ENCODE measurements around the gene CRYBG3.

CRYBG3 gene

DNA sequence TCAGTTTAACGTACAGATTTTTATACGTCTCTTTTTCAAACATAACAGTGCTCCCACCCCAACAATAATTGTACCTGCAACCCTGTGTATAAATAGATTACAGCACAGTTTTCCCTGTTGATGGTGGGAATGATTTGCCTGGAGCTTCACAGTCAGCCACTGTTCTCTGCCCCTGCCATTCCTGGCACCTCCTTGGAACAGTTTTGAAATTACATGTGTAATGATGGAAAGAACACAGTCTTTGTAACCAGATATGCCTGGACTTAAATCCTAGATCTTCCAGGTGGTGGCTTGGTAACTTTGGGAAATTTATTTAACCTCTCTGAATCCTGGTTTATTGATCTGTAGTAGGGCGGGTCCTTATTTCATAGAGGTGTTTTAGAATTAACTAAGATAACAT lies 27.0 kb downstream of the CRYBG3 start:
- TF ChIP-seq TEAD4 (IDR thresholded peaks at IDR 0.05) (no peak), CEBPB (IDR thresholded peaks at IDR 0.05) (no peak), ZBTB7A (IDR thresholded peaks at IDR 0.05; ENCODE audit: low read depth) (no peak), CREB1 (IDR thresholded peaks at IDR 0.05; ENCODE audit: low read depth) (no peak), RAD21 (IDR thresholded peaks at IDR 0.05; ENCODE audit: low read depth) (no peak), NFIC (IDR thresholded peaks at IDR 0.05) (no peak), TCF12 (IDR thresholded peaks at IDR 0.05; ENCODE audit: low read depth) (no peak), FOXM1 (IDR thresholded peaks at IDR 0.05; ENCODE audit: borderline replicate concordance, low read depth) (no peak), EGR1 (IDR thresholded peaks at IDR 0.05) (no peak), EP300 (IDR thresholded peaks at IDR 0.05; ENCODE audit: borderline replicate concordance) (no peak), YY1 (IDR thresholded peaks at IDR 0.05; ENCODE audit: low read depth) (no peak), TAF1 (IDR thresholded peaks at IDR 0.05; ENCODE audit: low read depth) (no peak)
- TF ChIP-seq, protein P1, sequence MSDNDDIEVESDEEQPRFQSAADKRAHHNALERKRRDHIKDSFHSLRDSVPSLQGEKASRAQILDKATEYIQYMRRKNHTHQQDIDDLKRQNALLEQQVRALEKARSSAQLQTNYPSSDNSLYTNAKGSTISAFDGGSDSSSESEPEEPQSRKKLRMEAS (IDR thresholded peaks at IDR 0.05) = no peak
- TF ChIP-seq, protein P2, sequence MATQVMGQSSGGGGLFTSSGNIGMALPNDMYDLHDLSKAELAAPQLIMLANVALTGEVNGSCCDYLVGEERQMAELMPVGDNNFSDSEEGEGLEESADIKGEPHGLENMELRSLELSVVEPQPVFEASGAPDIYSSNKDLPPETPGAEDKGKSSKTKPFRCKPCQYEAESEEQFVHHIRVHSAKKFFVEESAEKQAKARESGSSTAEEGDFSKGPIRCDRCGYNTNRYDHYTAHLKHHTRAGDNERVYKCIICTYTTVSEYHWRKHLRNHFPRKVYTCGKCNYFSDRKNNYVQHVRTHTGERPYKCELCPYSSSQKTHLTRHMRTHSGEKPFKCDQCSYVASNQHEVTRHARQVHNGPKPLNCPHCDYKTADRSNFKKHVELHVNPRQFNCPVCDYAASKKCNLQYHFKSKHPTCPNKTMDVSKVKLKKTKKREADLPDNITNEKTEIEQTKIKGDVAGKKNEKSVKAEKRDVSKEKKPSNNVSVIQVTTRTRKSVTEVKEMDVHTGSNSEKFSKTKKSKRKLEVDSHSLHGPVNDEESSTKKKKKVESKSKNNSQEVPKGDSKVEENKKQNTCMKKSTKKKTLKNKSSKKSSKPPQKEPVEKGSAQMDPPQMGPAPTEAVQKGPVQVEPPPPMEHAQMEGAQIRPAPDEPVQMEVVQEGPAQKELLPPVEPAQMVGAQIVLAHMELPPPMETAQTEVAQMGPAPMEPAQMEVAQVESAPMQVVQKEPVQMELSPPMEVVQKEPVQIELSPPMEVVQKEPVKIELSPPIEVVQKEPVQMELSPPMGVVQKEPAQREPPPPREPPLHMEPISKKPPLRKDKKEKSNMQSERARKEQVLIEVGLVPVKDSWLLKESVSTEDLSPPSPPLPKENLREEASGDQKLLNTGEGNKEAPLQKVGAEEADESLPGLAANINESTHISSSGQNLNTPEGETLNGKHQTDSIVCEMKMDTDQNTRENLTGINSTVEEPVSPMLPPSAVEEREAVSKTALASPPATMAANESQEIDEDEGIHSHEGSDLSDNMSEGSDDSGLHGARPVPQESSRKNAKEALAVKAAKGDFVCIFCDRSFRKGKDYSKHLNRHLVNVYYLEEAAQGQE (IDR thresholded peaks at IDR 0.05; ENCODE audit: low read depth) = no peak
- TF ChIP-seq, protein P3, sequence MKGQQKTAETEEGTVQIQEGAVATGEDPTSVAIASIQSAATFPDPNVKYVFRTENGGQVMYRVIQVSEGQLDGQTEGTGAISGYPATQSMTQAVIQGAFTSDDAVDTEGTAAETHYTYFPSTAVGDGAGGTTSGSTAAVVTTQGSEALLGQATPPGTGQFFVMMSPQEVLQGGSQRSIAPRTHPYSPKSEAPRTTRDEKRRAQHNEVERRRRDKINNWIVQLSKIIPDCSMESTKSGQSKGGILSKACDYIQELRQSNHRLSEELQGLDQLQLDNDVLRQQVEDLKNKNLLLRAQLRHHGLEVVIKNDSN (IDR thresholded peaks at IDR 0.05) = no peak

DNA sequence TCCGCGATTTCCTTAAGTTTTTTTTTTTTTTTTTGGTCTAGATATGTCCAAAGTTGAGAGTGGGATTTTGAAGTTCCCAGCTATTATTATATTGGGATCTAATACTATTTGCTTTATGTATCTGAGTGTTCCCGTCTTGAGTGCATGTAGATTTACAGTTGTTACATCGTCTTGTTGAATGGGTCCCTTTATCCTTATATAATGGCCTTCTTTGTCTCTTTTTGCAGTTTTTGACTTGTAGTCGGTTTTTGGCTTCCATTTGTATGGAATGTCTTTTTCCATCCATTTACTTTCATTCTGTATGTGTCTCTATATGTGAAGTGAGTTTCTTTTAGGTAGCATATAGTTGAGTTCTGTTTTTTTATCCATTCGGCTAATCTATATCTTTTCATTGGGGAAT lies 35.6 kb downstream of the CRYBG3 start:
- no peak for TF ChIP-seq FOXM1 (IDR thresholded peaks at IDR 0.05; ENCODE audit: borderline replicate concordance, low read depth)
- TF ChIP-seq, protein P1 (IDR thresholded peaks at IDR 0.05) = no peak
- TF ChIP-seq YY1 (IDR thresholded peaks at IDR 0.05; ENCODE audit: low read depth) = no peak
- TF ChIP-seq EP300 (IDR thresholded peaks at IDR 0.05; ENCODE audit: borderline replicate concordance) = no peak
- TF ChIP-seq CREB1 (IDR thresholded peaks at IDR 0.05; ENCODE audit: low read depth) = no peak
- TF ChIP-seq TAF1 (IDR thresholded peaks at IDR 0.05; ENCODE audit: low read depth) = no peak
- TF ChIP-seq, protein P2 (IDR thresholded peaks at IDR 0.05; ENCODE audit: low read depth) = no peak
- no peak for TF ChIP-seq CEBPB (IDR thresholded peaks at IDR 0.05)
- no peak for TF ChIP-seq TCF12 (IDR thresholded peaks at IDR 0.05; ENCODE audit: low read depth)
- no peak for TF ChIP-seq EGR1 (IDR thresholded peaks at IDR 0.05)
- TF ChIP-seq RAD21 (IDR thresholded peaks at IDR 0.05; ENCODE audit: low read depth) = no peak
- TF ChIP-seq TEAD4 (IDR thresholded peaks at IDR 0.05) = no peak
- no peak for TF ChIP-seq ZBTB7A (IDR thresholded peaks at IDR 0.05; ENCODE audit: low read depth)
- TF ChIP-seq, protein P3 (IDR thresholded peaks at IDR 0.05) = no peak
- TF ChIP-seq NFIC (IDR thresholded peaks at IDR 0.05) = no peak

DNA sequence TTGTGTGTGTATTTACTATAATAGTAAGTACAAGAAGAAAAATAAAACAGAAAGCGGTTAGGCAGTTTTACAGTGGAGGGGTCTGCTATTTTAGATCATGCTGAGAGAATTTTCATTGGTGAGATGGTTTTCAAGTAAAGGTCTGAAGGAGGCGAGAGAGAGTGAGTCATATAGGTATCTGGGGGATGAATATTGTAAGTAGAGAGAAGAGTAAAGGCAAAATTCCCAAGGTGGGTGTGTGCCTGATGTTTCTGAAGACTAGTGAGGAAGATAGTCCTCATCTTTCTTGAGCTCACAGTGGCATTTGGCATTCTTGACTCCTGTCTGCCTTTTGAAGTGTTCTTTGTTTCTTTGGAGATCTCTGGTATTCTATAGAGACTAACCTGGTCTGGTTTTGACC lies 38.6 kb downstream of the CRYBG3 start:
- TF ChIP-seq ZBTB7A (IDR thresholded peaks at IDR 0.05; ENCODE audit: low read depth) = no peak
- TF ChIP-seq, protein P1 (IDR thresholded peaks at IDR 0.05) = no peak
- TF ChIP-seq TEAD4 (IDR thresholded peaks at IDR 0.05) = no peak
- no peak for TF ChIP-seq NFIC (IDR thresholded peaks at IDR 0.05)
- TF ChIP-seq EP300 (IDR thresholded peaks at IDR 0.05; ENCODE audit: borderline replicate concordance) = no peak
- TF ChIP-seq EGR1 (IDR thresholded peaks at IDR 0.05) = no peak
- TF ChIP-seq, protein P2 (IDR thresholded peaks at IDR 0.05; ENCODE audit: low read depth) = no peak
- TF ChIP-seq YY1 (IDR thresholded peaks at IDR 0.05; ENCODE audit: low read depth) = no peak
- no peak for TF ChIP-seq RAD21 (IDR thresholded peaks at IDR 0.05; ENCODE audit: low read depth)
- TF ChIP-seq CREB1 (IDR thresholded peaks at IDR 0.05; ENCODE audit: low read depth) = no peak
- no peak for TF ChIP-seq FOXM1 (IDR thresholded peaks at IDR 0.05; ENCODE audit: borderline replicate concordance, low read depth)

DNA sequence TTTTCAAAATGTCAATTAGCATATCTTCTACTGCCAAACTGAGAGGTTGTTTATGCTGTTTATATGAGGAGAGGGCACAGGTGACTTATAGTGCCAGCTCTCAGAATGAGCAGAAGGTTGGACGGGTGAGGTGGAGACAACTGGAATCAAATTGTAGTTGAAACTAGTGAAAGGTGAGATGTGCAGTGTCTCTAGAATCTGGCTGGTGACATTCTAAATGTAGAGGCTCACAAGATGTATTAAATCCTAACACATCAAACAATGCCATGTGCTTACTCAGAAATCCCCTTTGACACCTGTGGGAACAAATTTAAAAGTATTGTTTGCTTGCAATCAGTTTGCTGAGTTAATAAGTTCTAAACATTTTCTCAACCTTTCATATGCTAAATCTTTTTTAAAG lies 40.8 kb downstream of the CRYBG3 start:
- no peak for TF ChIP-seq CREB1 (IDR thresholded peaks at IDR 0.05; ENCODE audit: low read depth)
- TF ChIP-seq, protein P1 (IDR thresholded peaks at IDR 0.05) = no peak
- no peak for TF ChIP-seq TAF1 (IDR thresholded peaks at IDR 0.05; ENCODE audit: low read depth)
- no peak for TF ChIP-seq TEAD4 (IDR thresholded peaks at IDR 0.05)
- TF ChIP-seq YY1 (IDR thresholded peaks at IDR 0.05; ENCODE audit: low read depth) = no peak
- TF ChIP-seq TCF12 (IDR thresholded peaks at IDR 0.05; ENCODE audit: low read depth) = no peak
- no peak for TF ChIP-seq EP300 (IDR thresholded peaks at IDR 0.05; ENCODE audit: borderline replicate concordance)
- TF ChIP-seq CEBPB (IDR thresholded peaks at IDR 0.05) = no peak
- no peak for TF ChIP-seq FOXM1 (IDR thresholded peaks at IDR 0.05; ENCODE audit: borderline replicate concordance, low read depth)
- TF ChIP-seq, protein P3 (IDR thresholded peaks at IDR 0.05) = no peak
